SKM-1 (cell line): Measurements from ENCODE around the gene ZHX3.
"Not testable (repeated sequence)": the region's sequence is repeated elsewhere in the genome, so short reads cannot be mapped to it uniquely, and the experiment has no call there.

Experiments
- DNase-seq: peaks from one replicate; lab custom pipeline; 2025; ENCODE audit not compliant: unreplicated experiment; lab: John Stamatoyannopoulos, UW

The ZHX3 gene

DNA sequence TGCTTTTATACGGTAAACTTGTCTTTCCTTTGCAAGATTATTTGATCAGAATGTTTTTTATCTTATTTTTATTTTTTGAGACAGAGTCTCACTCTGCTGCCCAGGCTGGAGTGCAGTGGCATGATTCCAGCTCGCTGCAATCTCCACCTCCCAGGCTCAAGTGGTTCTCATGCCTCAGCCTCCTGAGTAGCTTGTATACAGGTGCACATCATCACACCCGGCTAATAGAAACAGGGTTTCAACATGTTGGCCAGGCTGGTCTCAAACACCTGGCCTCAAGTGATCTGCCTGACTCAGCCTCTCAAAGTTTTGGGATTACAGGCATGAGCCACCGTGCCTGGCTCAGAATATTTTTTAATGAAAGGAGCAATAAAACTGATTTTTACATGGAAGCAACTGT is 14.2 kb upstream of the ZHX3 start:
- no peak for DNase-seq

DNA sequence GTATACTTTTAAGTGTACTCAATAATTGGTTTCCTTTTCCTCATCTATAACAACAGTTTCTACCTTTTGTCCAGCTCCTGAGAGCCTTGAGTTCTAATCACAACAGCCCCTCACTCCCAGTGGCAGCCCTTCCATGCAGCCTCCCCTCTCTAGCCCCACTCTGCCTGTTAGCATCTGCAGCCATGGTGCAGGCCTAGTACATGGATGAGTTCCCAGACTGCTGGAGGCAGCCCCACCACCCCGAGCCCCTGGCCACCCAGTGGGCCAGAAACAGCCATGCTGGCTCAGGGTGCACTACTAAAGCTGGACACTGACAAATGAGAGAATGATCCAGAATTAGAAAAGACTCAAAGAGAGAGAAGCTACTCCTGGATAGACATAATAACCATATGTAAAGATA is 13.4 kb upstream of the ZHX3 start:
- no peak for DNase-seq

DNA sequence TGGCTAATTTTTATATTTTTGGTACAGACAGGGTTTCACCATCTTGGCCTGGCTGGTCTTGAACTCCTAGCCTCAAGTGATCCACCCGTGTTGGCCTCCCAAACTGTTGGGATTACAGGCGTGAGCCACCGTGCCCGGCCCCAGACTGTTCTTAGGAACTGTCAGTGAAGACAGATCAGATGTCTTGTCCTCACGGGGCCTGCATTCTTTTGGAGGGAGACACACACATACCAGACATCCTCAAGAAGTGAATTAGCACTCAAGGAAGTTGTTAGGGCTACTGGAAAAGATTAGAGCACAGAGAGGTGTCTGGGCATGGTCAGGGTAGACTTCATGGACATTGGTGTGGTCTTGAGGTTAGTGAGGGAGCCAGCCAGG is 12.8 kb upstream of the ZHX3 start:
- no peak for DNase-seq

DNA sequence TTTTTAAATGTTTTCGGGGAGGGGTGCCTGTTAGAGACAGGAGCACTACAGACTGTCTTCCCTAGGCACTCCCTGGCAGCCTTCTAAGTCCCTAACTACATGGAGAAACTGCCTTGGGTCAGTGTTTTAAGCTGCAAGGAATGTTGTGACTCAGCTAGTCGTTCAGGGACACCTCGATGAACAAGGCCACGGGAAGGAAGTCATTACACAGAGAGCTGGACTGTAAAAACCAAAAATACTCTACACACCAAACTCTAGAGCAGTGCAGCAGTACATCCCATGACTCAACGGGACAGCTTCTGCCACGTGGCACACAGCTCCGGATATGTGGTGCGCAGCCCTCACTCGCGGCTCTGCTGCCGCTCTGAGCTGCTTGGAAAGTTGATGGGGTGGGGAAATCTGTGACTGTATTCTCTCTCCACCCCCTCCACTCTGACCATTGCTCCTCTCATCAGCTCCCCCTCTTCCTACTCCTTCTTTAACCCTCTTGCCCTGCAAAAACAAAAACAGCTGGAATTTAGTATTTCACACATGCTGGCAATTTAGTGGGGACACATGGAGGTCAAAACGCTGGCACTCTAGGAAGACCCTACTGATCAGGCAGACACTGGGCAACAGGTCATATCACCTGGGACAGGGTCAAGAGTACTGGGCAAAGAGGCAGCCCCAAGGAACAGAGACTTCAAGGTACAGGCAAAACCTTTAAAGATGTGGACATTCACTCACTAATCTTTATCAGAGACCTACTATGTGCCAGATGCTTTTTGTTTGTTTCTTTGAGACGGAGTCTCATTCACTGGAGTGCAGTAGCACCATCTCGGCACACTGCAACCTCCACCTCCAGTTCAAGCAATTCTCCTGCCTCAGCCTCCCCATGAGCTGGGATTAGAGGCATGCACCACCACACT is 12.2 kb upstream of the ZHX3 start:
- DNase-seq = no peak

DNA sequence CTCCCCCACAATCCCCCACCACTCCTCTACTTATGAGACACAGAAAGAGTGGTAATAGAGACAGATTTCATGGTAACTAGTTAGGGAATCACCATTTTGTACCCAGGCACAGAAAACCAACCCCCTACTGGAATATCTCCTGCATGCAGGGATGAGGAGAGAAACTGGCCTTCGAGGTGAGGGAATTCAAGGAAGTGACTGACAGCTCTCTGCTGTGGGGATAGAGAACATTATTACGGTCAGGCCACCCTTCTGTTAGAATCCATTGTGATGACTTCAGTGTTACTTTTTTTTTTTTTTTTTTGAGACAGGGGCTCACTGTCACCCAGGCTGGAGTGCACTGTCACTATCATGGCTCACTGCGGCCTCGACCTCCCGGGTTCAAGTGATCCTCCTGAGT is 9.6 kb upstream of the ZHX3 start:
- no peak for DNase-seq

DNA sequence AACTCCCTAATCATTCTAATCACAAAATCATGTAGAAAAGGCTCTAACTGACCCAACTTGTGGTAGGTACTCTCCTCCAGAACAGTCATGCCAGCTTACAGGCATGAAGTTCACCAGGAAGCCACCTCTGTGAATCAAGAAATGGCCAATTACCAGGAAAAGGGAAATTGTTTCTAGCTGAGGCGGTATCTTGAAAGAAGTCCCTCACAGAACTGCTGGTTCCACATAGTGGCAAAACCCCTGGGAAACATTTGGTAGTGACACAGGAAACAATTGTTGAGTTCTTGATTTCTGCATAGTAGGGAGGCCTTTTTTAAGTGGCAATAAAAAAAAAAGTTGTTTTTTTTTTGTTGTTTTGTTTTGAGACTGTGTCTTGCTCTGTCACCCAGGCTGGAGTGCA is 3.4 kb upstream of the ZHX3 start:
- no peak for DNase-seq

DNA sequence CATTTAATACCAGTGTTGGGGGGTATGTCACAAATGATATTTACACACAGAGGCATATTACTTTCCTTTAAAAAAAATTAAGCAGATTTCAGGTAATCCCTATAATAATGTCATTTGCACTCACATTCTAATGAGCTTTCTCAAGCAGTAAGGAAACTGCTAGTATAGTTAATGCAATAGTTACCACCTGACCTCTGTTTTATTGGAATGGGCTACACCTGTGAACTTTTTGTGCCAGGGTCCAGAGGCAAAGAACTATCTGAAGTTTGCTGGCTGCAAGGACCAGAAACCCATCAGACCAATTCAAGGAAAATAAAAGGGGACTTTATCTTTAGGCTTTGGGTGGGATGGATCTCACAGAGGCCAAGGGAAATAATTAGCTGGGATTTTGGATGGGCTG is 2.9 kb upstream of the ZHX3 start:
- no peak for DNase-seq

DNA sequence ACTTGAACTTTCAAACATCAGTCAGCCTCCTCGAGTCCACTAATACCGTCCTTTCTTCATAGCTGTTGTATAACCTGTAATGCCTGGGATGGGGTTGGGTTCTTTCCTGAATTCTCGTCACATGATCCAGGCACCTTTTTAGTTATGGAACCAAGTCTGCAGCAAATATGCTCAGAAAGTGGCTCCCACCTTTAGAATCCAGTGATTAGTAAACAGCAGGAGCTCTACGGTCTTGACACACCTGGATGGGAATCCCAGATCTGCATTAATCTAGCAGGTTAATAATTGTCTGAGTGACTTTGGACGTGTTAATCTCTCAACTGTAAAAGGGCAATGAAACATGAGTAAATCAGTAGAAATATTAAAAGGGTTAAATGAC is 729 bp upstream of the ZHX3 start:
- DNase-seq = no peak

DNA sequence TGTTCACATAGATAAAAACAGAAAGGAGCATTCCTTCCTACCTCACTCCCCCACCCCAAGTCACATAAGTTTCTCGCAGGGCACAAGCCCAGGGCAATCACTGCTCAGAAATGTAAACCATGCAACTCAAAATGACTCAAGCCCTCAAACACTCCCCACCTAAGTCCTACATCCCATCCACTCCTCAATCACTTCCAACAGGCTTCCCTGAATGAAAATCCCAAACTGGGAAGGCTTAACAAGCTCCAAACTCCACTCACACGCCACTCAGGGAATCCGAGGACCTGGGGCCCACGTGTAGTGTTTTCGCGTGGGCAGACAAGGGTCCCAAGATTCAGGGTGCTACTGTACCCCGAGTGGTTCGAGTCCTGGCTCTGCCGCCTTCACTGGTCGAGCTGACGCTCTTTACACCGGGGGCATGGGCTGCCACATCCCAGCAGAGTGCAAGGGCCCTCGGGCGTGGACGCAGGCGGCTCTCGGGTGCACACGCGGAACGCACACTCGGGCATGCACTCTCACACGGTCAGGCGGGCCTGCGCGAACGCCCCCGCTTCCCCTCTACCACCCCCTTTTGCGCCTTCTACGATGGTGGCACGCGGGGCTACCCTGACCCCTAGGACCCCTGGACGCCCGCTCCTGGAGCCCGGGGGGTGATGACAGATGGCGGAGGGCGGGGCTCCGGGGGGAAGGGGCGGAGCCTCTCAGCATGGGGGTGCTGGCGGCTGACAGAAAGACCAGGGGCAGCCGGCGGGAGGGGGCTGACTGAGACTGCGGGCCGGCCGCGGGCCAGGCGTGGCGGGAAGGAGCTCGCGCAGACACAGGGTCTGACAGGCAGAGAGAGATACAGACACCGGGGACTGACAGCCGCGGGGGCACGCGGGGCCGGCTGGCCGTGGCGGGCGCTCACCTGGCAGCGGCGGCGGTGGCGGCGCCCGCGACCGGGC is 657 bp downstream of the ZHX3 start:
- no peak for DNase-seq

DNA sequence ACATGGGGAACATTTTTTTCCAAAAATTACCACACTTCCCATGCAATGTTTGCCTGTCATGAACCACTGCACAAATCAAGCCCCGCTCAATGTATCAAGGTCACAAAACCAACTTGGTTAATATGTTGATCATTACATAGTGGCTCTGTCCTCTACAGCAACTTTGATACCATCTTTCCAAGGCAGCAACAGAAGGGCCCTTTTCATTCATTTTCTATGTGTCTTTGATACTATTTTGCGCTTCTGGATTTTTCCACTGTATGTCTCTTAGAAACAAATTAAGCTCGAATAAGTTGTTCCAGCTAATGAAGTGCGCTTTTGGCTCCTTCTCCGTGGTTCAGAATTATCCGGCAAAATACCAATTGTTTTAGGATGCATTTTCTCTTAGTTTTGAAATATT is 1.5 kb downstream of the ZHX3 start:
- DNase-seq = no peak

DNA sequence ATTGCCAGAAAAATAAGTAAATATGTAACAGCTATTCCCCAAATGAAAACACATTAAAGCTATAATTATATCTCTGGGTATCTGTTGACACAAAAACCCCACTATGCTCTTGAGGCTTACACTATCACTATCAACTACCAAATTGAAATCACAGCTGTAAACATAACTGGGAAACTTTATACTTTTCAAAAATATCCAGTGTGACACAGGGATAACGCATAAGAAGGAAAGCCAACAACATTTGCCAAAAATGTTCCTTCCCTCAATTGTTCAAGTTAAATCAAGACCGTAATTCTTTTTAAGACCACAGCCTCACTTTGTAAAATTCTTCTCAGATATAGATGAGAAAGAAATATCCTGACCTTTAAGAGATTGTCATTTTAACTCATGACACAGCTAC is 3.1 kb downstream of the ZHX3 start:
- no peak for DNase-seq

DNA sequence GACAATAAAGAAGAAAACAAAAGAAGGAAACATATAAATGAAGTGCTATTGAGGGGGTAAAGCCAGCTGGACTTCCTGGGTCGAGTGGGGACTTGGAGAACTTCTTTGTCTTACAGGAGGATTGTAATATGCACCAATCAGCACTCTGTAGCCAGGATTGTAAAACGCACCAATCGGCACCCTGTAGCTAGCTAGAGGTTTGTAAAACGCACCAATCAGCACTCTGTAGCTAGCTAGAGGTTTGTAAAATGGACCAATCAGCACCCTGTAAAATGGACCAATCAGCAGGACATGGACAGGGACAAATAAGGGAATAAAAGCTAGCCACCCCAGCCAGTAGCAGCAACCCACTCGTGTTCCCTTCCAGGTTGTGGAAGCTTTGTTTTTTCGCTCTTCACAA is 5.5 kb downstream of the ZHX3 start:
- DNase-seq = not testable (repeated sequence)

DNA sequence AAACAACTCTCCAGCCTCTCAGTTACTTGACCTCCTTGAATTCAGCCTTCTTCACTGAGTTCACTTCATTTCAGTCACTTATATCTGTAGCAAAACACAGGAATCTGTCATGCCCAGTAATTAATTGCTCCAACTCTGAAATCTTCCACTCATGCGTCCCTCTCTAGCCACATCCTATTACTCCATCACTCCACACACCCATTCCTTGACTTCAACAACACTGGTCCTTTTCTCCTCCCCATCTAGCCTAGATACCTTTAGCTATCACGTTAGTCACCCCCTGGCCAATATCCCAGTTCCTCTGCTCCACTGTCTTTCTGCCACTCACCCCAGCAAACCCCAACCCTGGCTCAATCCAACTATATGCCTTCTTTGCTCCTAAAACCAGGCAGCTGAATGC is 7.7 kb downstream of the ZHX3 start:
- DNase-seq = no peak

DNA sequence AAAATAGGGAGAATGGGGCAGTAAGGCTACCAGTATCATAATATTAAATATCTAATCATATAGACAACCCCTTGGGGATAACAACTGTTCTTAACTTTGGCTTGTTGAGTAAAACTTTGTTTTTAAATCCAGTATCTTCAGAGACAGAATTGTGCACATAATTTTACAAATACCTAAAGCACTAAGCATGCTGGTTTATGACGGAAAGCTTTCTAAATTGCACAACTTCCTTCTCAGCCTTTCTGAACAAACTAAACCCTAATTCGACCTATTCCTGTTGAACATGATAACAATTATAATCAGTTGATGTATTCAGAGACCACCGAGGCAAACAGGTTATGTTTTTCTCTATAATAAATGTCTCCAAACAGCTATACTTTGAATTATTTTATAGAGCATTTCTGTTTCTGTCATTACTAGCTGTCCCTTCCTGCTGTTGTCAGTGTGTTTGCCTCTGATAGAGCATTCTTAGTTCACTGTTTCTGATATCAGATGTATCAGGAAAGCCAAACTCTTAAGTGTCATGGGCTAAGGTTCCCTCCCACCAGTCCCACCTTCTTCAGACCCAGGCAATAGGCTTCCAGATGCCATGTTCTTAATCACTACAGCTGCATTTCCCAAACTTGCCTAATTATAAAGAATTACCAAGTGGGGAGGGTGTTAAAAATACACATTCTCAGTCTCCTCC is 8.7 kb downstream of the ZHX3 start:
- no peak for DNase-seq

DNA sequence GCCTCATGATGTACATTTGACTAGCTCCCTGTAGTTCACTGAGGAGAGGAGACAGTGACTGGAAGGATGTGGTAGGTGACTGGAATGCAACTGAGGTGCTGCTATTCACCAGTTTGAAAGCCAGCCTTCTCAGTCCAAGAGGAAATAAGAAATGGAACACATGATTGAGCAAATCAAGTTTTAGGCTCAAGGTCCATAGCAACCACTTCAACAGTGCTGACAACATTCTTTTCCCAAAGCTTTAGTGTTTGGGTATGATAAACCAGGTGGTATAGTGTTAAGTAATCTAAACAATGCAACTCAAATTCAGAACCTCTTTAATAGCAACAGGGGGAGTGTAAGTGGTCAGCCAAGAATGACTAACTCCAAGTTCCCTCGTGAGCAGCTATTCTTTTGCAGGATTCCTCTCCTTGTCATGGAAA is 9.2 kb downstream of the ZHX3 start:
- DNase-seq = no peak

DNA sequence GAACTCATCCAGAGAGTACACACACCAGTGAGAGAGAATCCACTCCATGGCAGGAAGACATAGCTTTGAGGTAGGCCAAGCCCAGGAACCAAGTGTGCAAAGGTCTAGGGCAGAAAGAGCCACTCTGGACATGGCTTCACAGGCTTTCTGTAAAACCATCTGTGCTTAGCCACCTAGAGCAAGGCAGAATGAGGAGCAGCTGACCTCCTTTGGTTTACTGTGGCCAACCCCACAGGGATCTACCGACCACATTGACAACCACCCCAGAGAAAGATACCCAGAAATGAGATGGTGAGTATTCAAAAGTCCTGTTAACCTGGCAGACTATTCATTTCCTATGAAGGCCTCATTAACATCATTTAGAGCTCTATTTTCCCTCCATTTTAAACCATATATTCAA is 10.5 kb downstream of the ZHX3 start:
- no peak for DNase-seq

DNA sequence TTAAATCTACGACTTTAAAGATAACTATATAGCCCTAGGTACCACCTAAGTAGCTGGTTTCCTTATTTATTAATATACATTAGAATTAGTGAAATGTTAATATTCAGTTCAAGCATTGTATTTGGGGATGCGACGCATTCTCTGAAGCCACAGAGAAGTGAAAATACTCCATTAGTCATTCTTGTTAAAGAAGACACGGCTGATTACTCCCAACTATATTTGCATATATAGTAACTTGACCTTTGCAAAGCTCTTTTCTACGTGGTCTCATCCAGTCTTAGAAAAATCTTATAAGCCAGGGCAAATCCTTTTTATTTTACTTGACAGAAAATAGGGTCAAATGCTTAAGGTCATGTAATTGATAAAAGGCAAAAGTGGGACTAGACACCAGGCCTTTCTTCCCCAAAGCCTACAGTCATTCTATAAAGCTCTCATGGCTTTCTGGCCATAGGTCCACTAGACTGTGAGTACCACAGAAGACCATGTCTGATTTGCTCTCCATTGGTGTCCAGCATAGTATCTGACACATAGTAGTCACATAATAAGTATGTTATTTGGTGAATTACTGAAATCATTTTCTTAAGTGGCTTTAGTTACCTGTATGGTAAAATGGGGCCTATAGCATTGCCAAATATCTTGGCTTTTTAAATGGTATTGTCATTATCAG is 11.3 kb downstream of the ZHX3 start:
- DNase-seq = no peak

DNA sequence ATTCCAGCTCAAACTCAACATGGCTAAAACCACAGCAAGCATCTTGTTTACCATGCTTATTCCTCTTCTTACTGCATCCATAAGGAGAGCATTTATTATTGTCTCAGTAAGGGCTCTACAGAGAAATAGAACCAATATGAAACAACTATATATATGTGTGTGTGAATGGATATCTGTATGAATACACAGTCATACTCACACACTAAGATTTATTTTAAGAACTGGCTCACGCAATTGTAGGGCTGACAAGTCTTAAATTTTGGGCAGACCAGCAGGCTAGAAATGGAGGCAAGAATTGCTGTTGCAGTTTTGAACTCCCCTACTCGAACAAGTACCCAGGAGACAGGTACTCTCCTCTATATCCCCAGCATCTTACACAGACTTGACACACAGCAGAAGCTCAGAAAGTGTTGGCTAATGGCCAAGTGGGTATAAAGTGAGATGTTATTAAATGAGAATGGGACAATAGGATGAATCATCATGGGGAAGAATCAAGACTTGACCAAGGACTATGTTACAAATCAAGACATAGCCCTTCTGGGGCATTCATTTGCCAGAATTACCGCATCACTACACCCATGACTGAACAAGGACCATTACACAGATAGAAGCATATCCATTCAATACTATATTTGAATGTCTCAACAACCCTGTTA is 13.0 kb downstream of the ZHX3 start:
- no peak for DNase-seq

DNA sequence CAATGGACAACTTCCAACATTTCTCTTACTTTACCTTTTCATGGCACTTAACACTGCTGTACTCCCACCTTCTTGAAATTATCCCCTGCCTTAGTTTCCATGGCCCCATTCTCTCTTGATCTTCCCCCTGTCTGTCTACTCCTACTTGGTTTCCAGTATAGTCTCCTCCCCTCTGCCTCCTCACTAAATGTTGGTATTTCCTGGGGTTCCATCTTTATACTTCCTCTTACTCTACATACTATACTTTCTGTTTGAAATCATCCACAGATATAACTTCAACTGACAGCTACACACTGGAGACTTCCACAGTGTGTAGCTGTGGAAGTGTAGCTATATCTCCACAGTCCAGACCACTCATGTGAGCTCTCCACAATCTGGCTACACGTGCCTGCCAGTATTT is 13.5 kb downstream of the ZHX3 start:
- no peak for DNase-seq

DNA sequence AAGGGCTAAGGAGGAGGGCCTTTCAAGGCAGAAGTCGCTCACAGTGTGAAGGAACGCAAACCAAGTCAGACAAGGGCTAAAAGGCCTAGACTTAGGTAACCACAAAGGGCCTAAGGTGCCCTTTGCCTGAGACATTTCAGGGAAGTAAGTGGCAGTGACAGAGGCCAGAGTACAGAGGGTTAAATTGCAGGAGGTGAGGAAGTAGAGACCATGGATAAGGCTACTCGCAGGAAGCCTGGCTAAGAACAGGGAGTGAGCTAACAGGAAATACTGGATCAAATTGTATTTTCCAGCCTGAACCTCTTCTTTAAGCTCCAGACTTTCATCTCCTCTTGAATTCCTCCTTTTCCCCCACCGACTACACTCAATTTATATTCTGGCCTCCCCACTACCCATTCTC is 16.6 kb downstream of the ZHX3 start:
- no peak for DNase-seq

DNA sequence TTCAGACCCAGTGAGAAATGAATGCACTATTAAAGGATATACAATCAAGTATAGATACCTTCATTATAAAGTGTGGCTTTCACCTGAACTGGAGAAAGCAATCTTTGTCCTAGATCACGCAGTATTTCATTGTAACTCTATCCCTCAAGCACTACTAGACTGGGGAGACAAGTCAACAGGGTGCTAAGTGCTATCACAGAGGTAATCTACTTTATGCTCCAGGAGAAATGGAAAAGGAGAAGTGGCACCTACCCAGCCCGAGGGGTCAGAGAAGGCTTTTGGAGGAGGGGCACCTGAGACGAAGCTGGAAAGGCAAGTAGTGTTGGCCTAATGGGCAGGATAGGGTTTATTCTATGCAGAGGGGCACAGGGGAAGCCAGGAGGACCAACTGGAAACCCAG is 17.1 kb downstream of the ZHX3 start:
- DNase-seq = no peak
